ENCODE results near the gene RPL19. TPM values are rescaled to one million over a fixed set of nuclear protein-coding genes. Genes with fewer than 3 reads are reported as not detected.

RPL19 gene
- total RNA-seq, 1 experiment from 2014 or later, result 3,055 TPM

- ChIA-PET POLR2A (no interaction called here), CTCF (interaction anchor here (0.8 to 1.5 kb wide), 3 partner anchors 48 to 176 kb away, joined by 3 to 9 read pairs (median 4); no protein-coding TSS in a partner anchor)
- Mint-ChIP-seq H3K27me3 (ENCODE audit: insufficient read depth, unreplicated experiment) (no peaks in the 10 kb centered on the region), H3K4me1 (ENCODE audit: insufficient read depth, unreplicated experiment) (peaks cover 5% of the 10 kb centered on the region), H3K9me3 (ENCODE audit: unreplicated experiment) (no peaks in the 10 kb centered on the region), H3K36me3 (ENCODE audit: insufficient read depth, unreplicated experiment) (peaks cover 11% of the 10 kb centered on the region), H3K4me3 (ENCODE audit: unreplicated experiment) (no peak overlapping the region), H3K27ac (ENCODE audit: low read depth, unreplicated experiment) (no peak overlapping the region)
- no peak for TF ChIP-seq CTCF (IDR thresholded peaks at IDR 0.05; ENCODE audit: unreplicated experiment)
- intact Hi-C loops (cut with micrococcal nuclease), result loop anchor here (10.0 kb wide), 1 partner anchor 484 kb away; the partner anchor contains the start of gene EPOP
- no peak for DNase-seq (ENCODE audit: unreplicated experiment)
- BruUV-seq (replicated peaks), result no TSS peak
These were observed 41.5 kb upstream of the RPL19 start for GRCh38 chr17:39158623-39159022.

- ChIA-PET POLR2A (interaction anchor here (0.7 to 1.1 kb wide), 2 partner anchors 9 to 178 kb away, joined by 3 to 5 read pairs; no protein-coding TSS in a partner anchor), CTCF (interaction anchor here (0.7 to 1.7 kb wide), 3 partner anchors 9 to 29 kb away, joined by 4 to 6 read pairs (median 6); no protein-coding TSS in a partner anchor)
- no peak overlapping the region for H3K27ac Mint-ChIP-seq (ENCODE audit: low read depth, unreplicated experiment)
- no peaks in the 10 kb centered on the region for H3K36me3 Mint-ChIP-seq (ENCODE audit: insufficient read depth, unreplicated experiment)
- H3K9me3 Mint-ChIP-seq (ENCODE audit: unreplicated experiment), result no peaks in the 10 kb centered on the region
- no peak for DNase-seq (ENCODE audit: unreplicated experiment)
- H3K4me1 Mint-ChIP-seq (ENCODE audit: insufficient read depth, unreplicated experiment), result peaks cover 16% of the 10 kb centered on the region
- H3K4me3 Mint-ChIP-seq (ENCODE audit: unreplicated experiment), result no peak overlapping the region
- intact Hi-C loops (cut with micrococcal nuclease), result loop anchor here (5.0 kb wide), 1 partner anchor 35 kb away; the partner anchor contains the start of gene CACNB1
- H3K27me3 Mint-ChIP-seq (ENCODE audit: insufficient read depth, unreplicated experiment), result peaks cover 22% of the 10 kb centered on the region
- no TSS peak for BruUV-seq (replicated peaks)
- no peak for TF ChIP-seq CTCF (IDR thresholded peaks at IDR 0.05; ENCODE audit: unreplicated experiment)
These were observed 38.1 kb upstream of the RPL19 start for GRCh38 chr17:39161962-39162361.

GRCh38 chr17:39164675-39165143 is 35.4 kb upstream of the RPL19 start:
- H3K4me3 Mint-ChIP-seq (ENCODE audit: unreplicated experiment), result no peak overlapping the region
- POLR2A ChIA-PET, result interaction anchor here (0.7 to 3.1 kb wide), 3 partner anchors 11 to 182 kb away, joined by 3 to 15 read pairs (median 5); partner anchors contain the start of gene RPL19
- no peak overlapping the region for H3K27ac Mint-ChIP-seq (ENCODE audit: low read depth, unreplicated experiment)

More at GRCh38 chr17:39164675-39165143, 35.4 kb upstream of the RPL19 start:
- H3K4me1 Mint-ChIP-seq (ENCODE audit: insufficient read depth, unreplicated experiment), result peaks cover 18% of the 10 kb centered on the region
- no TSS peak for BruUV-seq (replicated peaks)
- H3K9me3 Mint-ChIP-seq (ENCODE audit: unreplicated experiment), result no peaks in the 10 kb centered on the region
- peaks cover 22% of the 10 kb centered on the region for H3K27me3 Mint-ChIP-seq (ENCODE audit: insufficient read depth, unreplicated experiment)
- CTCF ChIA-PET, result interaction anchor here (0.6 to 5.1 kb wide), 17 partner anchors 11 to 190 kb away, joined by 3 to 44 read pairs (median 3); no protein-coding TSS in a partner anchor
- peak; percentile 68 for TF ChIP-seq CTCF (IDR thresholded peaks at IDR 0.05; ENCODE audit: unreplicated experiment)
- intact Hi-C loops (cut with micrococcal nuclease), result loop anchor here (1.0 to 5.0 kb wide), 2 partner anchors 33 to 80 kb away; partner anchors contain the start of gene CACNB1
- H3K36me3 Mint-ChIP-seq (ENCODE audit: insufficient read depth, unreplicated experiment), result no peaks in the 10 kb centered on the region
- peak; percentile 80 for DNase-seq (ENCODE audit: unreplicated experiment)
